ENCODE data around the gene WDR6.

The WDR6 gene

DNA sequence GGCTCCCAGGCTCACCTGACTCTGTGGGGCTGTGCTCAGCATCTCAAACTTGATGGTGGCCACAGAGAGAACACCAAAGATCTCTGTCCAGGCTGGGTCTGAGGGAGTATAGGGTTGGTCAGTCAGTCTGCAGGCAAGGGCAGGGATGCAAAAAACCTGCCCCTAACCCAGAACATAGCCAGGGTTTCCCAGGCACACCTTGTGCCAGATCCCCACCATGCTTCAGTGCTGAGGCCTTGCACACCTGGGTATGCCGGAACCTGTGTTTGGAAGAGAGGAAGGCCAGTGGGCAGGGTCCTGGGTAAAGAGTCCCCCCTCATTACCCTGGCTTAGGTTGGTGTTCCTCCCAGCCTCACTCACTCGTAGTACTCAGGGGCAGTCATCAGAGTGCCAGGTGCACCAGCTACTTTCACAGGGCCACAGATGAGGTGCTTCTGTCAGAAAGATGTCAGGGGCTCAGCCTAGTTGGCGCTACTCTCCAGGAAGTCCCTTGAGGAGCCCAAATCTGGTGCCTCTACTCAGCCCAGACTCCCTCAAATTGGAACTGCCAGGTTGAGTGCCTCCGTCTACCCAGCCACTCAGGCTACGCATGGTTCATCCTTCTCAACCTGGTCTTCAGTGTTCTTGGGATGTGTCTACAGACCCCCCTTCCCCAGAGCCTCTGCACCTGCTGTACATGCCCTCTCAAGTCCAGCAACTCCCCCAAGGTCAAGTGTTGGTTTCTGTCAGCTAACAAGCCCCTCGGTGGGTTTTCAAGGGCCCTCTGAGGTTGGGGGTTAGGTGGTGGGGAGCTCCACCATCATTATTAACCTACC lies 9.4 kb downstream of the WDR6 start:
- no peak for DNase-seq

DNA sequence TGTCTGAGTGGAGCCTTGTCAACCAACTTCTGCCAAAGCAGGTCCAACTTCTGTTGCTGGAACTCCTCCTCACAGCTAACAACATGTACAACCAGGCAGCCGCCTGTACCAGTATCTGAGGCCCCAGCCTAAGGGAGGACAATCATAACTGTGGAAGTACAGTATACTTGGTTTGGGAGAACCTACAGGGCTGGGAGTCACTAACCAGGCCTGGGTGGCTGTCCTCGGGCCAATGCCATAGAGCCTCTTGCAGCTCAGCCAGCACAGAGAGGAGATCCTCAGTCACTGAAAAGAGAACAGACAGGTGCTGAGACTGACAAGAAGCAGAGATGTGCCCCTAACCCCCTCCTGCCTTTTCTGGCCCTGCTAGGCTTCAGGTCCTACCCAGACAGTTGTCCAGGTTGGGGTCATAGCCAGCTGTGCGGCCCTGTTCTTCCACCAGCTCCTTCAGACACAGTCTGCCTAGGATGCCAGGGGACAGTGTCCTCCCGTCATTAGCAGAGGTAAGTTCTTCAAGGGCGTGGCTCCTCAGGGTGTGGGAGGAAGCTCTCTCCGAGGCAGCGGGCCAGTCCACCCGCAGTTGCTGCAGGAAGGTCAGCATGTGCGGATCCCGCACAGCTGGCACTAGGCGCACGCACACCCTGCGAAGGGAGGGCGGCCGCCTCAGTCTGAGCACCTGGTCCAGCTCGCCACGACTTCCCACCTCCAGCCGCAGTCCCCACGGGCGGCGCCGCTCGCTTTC lies 10.2 kb downstream of the WDR6 start:
- DNase-seq, result no peak

DNA sequence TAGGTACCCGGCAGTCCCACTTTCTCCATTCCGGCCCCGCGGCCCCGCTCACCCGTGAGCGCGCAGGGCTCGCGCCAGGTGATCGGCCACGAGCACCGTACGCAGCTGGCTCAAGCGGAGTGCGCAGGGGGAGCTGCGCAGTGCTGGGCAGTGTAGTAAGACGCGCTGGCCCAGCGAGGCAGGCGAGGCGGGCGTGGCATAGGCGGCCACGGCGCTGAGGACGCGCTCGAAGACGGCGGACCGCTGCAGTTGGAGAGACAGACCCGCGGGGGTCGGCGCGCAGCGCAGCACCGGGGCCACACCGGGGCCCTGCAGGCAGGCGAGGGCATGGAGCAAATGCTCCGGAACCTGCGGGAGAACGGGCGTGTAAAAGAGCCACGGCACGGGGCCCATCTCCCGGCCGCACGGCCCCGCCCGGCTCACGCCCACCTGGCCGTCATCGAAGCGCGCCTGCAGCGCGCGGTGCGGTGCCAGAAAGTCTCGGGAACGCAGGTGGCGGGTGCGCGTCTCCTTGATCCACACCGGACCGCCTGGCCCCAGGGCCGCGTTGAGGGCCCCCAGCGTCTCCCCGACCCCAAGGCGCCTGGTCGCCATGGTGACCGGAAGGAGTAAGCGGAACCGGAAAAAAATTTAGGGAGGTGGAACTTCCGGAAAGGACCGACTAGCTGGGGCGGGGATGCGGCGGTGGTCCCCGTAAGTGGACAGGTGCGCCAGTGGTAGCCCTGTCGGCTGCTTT lies 10.9 kb downstream of the WDR6 start, which contains the start of gene DALRD3:
DALRD3 (minus strand) TSS at position 610 of the 736 bp plus-strand sequence; CDS start at position 594, 16 bp downstream.
- DNase-seq, result peak; percentile 73

DNA sequence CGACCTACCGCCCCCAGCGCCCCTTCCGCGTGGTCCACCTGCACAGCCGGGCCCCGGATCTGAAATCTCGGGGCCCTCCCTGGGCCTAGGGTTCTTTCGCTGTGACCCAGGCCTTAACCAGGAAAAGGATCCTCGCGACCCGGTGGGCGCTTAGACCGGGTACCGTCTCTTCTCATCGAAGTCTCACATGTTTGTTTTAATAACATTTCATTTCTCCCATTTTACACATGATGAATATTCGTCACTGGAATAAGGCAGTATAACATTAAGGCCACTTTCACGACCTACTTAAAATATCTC lies 11.5 kb downstream of the WDR6 start:
- no peak for DNase-seq

- no peak for DNase-seq
Measured at GRCh38 chr3:49019941-49020329, 12.7 kb downstream of the WDR6 start.

GRCh38 chr3:49020330-49021212 lies 13.4 kb downstream of the WDR6 start:
- peak; percentile 48 for DNase-seq

- DNase-seq, result peak; percentile 99
Measured at GRCh38 chr3:49021213-49021812, 14.1 kb downstream of the WDR6 start.

- DNase-seq, result peak; percentile 93
Measured at GRCh38 chr3:49021813-49022687, 14.9 kb downstream of the WDR6 start, which contains the start of gene NDUFAF3. Gene NDUFAF3, plus strand, starts transcription at chr3:49022121. Its CDS starts 24 bp downstream, at chr3:49022145.

DNA sequence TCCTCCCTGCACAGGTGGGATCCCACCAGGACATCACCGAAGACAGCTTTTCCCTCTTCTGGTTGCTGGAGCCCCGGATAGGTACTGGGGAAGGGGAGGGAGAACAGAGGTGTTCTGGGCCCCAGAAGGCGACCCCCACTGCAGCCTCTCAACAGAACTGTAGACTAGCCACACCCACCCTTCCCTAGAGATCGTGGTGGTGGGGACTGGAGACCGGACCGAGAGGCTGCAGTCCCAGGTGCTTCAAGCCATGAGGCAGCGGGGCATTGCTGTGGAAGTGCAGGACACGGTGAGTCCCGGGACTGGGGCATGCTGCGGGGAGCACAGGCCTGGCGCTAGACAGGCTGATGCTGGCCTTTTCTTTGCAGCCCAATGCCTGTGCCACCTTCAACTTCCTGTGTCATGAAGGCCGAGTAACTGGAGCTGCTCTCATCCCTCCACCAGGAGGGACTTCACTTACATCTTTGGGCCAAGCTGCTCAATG lies 15.5 kb downstream of the WDR6 start:
- no peak for DNase-seq

DNA sequence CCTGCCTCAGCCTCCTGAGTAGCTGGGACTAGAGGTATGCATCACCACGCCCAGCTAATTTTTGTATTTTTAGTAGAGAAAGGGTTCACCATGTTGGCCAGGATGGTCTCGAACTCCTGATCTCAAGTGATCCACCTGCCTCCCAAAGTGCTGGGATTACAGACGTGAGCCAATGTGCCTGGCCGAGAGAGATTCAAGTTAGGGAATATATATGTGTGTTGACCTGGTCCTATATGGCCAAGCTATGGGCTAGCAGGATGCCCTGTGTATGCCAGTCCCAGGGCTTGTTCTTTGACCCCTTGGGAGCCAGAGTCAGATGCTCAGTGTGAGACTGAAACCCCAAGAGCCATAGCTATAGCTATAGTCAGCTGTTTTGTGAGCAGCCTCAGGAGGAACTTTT lies 16.6 kb downstream of the WDR6 start:
- DNase-seq, result no peak

DNA sequence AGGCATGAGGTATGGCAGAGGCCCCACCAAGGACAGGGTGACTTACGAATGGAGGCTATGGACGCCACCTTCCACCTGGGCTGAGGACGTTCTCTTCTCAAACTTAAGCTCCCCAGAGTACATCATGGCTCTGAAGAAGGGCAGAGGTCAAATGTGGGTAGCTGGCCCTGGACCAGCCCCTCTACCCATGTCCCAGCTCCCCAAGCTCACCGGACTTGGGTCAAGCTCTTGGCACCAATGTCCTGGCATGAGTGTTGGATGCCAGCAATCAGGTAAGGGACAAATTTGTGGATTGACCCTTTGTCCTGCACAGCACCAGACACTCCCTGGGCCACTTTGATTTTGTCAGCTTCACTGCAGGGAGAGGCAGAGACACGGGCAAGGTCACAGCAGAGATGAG lies 17.3 kb downstream of the WDR6 start:
- no peak for DNase-seq

- DNase-seq, result no peak
Measured at GRCh38 chr3:49025005-49025792, 18.0 kb downstream of the WDR6 start.

DNA sequence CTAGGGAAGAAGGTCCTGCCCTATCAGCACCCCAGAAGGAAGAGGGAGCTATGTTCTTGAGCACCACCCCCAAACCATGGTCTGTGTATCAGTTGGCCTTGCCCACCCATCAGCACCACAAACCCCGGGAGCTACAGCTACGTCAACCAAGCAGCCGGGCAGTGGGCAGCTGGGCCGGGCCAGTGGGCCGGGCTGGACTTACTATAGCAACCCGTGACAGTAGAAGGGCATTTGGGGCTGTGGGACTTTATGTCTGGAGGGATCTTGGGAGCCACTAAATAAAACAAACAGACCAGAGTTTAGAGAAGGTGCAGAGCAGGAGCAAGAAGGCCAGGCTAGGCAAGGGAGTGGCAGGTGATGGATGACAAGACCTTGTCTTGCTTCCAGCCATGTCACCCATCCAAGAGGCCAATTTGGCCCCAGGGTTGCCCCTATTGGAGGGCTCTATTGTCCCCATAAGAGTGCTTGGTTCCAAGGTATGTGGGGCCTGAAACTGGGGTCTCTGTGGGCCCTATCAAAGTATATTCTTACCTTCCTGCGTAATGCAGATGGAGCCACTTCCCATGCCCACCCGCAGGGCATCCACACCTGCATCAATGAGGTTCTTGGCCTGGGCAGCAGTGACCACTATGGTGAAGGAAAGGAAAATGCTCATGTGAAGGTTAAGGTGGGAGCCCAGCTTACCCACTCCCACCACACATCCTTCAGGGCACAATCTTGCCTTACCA lies 18.8 kb downstream of the WDR6 start:
- DNase-seq, result no peak

DNA sequence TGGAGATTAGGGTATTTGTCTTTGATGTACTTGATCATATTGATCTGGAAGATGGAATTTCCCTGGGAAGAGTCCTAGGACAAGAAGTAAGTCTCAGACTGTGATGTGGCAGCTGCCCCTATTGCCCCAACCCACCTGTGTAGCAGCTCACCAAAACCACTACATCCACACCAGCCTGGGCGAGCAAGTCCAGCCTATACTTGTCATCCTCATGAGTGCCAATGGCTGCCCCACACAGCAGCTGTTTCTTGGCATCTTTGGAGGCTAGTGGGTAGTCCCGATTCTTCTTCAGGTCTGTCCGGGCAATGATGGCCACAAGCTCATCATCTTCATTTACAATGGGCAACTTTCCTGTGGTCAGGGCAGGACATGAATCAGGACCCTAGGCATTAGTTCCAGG lies 19.3 kb downstream of the WDR6 start:
- no peak for DNase-seq

DNA sequence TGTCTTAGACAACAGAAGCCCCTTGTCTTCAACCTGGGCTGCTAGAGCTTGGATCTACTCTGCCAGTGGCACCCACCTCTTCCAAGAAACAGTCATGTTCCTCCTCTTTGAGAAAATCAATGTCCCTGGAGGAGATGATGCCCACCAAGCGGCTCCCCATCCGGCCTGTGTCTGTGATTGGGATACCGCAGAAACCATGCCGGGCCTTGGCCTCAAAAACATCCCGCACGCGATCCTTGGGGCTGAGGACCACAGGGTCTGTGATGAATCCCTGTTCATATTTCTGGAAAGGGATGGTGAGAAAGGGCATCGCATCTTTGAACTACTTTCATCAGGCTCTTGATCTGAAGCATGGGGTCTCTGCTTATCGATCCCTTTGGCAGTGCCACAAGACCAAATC lies 20.4 kb downstream of the WDR6 start:
- DNase-seq, result no peak

DNA sequence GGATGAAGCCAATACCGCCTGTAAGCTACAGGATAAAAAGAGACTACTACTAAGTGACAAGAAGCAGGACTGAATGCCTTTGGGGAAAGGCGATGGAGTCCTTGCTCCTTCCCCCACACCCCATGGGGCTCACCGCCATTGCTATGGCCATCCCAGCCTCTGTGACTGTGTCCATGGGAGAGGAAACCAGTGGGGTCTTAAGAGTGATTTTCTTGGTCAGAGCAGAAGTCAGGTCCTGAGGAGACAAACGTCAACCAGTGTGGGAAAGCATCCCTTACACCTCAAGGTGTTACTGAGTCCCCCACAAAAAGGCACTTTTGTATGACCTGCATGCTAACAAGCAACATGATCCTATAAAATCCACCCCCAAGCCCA lies 21.1 kb downstream of the WDR6 start:
- no peak for DNase-seq

GRCh38 chr3:49028673-49029562 lies 21.7 kb downstream of the WDR6 start, which contains the start of gene IMPDH2:
Gene IMPDH2, minus strand, starts transcription at chr3:49029398. Its CDS starts 48 bp downstream, at chr3:49029350.
- peak; percentile 96 for DNase-seq

GRCh38 chr3:49029563-49029884 lies 22.3 kb downstream of the WDR6 start:
- DNase-seq, result no peak
